Epithelial cell of esophagus (primary cell): ENCODE results near the gene LY6G5C.

ENCODE experiments used
- DNase-seq: peaks from one replicate; pipeline ENCODE4 v3.0.0; 2010; ENCODE audit warnings: low read depth
- H3K4me3 ChIP-seq: 2 replicates; pipeline ENCODE4 v1.5.1; 2011; ENCODE audit warnings: mild to moderate bottlenecking, low read length, control low read depth
- TF ChIP-seq, protein P1 (sequence below): IDR thresholded peaks from 2 replicates; pipeline ENCODE4 v1.5.1; 2011; ENCODE audit warnings: low read depth, mild to moderate bottlenecking, low read length, control low read depth, inconsistent platforms; ENCODE audit not compliant: insufficient read depth; ENCODE audit errors: missing control alignments

The LY6G5C gene

GRCh38 chr6:31727034-31727716 lies 46.3 kb upstream of the LY6G5C start:
- H3K4me3 ChIP-seq: no peak overlapping the region
- DNase-seq: no peak
- TF ChIP-seq, protein P1, sequence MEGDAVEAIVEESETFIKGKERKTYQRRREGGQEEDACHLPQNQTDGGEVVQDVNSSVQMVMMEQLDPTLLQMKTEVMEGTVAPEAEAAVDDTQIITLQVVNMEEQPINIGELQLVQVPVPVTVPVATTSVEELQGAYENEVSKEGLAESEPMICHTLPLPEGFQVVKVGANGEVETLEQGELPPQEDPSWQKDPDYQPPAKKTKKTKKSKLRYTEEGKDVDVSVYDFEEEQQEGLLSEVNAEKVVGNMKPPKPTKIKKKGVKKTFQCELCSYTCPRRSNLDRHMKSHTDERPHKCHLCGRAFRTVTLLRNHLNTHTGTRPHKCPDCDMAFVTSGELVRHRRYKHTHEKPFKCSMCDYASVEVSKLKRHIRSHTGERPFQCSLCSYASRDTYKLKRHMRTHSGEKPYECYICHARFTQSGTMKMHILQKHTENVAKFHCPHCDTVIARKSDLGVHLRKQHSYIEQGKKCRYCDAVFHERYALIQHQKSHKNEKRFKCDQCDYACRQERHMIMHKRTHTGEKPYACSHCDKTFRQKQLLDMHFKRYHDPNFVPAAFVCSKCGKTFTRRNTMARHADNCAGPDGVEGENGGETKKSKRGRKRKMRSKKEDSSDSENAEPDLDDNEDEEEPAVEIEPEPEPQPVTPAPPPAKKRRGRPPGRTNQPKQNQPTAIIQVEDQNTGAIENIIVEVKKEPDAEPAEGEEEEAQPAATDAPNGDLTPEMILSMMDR: no peak

- no peak overlapping the region for H3K4me3 ChIP-seq
- peak; percentile 16 for DNase-seq
- TF ChIP-seq, protein P1: no peak
These were observed 44.9 kb upstream of the LY6G5C start for GRCh38 chr6:31725502-31726350.

DNA sequence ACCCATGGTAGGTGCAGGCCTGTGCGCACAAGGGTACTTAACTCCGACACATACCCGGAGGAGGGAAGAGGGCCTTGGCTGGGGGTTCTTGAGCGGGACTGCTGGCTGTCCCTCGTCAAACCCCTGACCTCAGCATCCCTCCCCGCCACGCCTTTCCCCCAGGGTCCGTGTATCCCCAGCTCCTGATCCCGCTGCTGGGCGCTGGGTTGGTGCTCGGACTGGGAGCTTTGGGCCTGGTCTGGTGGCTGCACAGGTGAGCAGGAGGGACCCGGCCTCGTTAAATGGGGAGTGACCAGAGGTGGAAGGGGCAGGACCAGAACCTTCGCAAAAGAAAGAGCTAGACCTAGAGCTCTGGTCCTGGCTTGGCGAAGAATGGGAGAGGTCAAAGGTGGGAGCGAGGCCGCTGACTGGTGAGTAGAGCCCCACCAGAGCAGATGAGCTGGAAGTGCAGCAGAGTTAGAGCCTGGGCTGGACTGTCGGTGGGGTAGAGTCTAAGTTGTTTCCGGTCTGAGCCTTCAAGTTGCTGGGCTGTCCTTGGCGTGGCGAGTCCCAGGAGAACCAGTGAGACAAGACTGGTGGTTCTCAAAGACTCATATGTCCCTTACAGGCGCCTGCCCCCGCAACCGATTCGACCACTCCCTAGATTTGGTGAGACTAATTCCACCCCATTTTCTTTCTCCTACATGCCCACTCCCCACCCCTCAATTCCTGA lies 43.3 kb upstream of the LY6G5C start:
- TF ChIP-seq, protein P1: no peak
- DNase-seq: no peak
- H3K4me3 ChIP-seq: no peak overlapping the region

DNA sequence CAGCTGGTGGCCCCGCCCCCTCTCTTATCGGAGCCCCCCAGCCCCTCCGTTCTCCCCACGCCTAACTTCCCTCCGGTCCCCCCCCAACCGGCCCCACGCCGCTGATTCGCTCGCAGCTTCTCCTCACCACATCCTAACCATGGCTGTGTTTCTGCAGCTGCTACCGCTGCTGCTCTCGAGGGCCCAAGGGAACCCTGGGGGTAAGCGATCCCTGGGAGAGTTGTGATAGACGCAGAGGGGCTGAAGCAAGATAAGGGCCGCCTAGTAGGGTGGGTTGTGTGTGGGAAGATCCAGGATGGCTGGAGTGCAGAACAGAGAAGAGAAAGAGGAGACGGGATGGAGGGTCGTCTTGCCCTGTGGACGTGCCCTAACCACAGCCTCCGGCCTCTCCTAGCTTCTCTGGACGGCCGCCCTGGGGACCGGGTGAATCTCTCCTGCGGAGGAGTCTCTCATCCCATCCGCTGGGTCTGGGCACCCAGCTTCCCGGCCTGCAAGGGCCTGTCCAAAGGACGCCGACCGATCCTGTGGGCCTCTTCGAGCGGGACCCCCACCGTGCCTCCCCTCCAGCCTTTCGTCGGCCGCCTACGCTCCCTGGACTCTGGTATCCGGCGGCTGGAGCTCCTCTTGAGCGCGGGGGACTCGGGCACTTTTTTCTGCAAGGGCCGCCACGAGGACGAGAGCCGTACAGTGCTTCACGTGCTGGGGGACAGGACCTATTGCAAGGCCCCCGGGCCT lies 42.5 kb upstream of the LY6G5C start, which contains the start of gene MPIG6B:
MPIG6B (plus strand) TSS at position 129 of the 735 bp plus-strand sequence; CDS start at position 140, 11 bp downstream.
- TF ChIP-seq, protein P1: no peak
- no peak for DNase-seq
- no peak within 1 kb of the TSS for H3K4me3 ChIP-seq

DNA sequence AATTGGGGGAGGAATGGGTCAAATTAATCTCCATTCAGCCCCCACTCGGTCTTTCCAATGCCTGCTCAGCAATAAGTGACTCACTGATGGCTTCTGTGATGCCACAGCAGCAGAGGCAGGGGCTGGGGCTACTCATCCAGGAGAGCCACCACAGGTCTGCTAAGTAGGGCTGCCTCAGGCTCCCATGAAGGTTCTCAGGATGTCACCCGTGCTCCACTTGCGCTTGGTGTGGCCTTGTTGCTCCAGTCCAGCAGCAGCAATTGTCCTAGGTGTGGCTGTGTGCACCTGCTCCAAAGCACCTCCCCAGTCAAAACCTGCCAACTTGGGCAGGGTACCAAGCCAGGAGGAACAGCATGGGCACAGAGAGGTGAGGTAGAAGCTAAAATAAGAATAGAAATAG lies 41.3 kb upstream of the LY6G5C start:
- H3K4me3 ChIP-seq: no peak overlapping the region
- TF ChIP-seq, protein P1: no peak
- no peak for DNase-seq

- TF ChIP-seq, protein P1: no peak
- DNase-seq: no peak
- H3K4me3 ChIP-seq: no peak within 1 kb of the TSS
These were observed 40.6 kb upstream of the LY6G5C start, which contains the start of gene LY6G6C for GRCh38 chr6:31721351-31722020. Gene LY6G6C, minus strand, starts transcription at chr6:31721746. Its CDS starts 67 bp downstream, at chr6:31721679.
